ENCODE results near the gene MGAT5B.

The MGAT5B gene

GRCh38 chr17:76918811-76919210 is 50.6 kb downstream of the MGAT5B start:
- TF ChIP-seq CTCF (IDR thresholded peaks at IDR 0.05; ENCODE audit: borderline replicate concordance, insufficient read depth, low read depth, low read length) = no peak
- H3K4me3 ChIP-seq (ENCODE audit: low read depth, low read length) = no peak overlapping the region

GRCh38 chr17:76920364-76921139 is 52.3 kb downstream of the MGAT5B start:
- H3K4me3 ChIP-seq (ENCODE audit: low read depth, low read length) = no peak overlapping the region
- no peak for TF ChIP-seq CTCF (IDR thresholded peaks at IDR 0.05; ENCODE audit: borderline replicate concordance, insufficient read depth, low read depth, low read length)

GRCh38 chr17:76921340-76922036 is 53.3 kb downstream of the MGAT5B start:
- TF ChIP-seq CTCF (IDR thresholded peaks at IDR 0.05; ENCODE audit: borderline replicate concordance, insufficient read depth, low read depth, low read length) = no peak
- H3K4me3 ChIP-seq (ENCODE audit: low read depth, low read length) = no peak overlapping the region

GRCh38 chr17:76922084-76922483 is 53.9 kb downstream of the MGAT5B start:
- no peak for TF ChIP-seq CTCF (IDR thresholded peaks at IDR 0.05; ENCODE audit: borderline replicate concordance, insufficient read depth, low read depth, low read length)

GRCh38 chr17:76922967-76923366 is 54.8 kb downstream of the MGAT5B start:
- H3K4me3 ChIP-seq (ENCODE audit: low read depth, low read length) = no peak overlapping the region
- TF ChIP-seq CTCF (IDR thresholded peaks at IDR 0.05; ENCODE audit: borderline replicate concordance, insufficient read depth, low read depth, low read length) = no peak

More at GRCh38 chr17:76922084-76922483, 53.9 kb downstream of the MGAT5B start:
- H3K4me3 ChIP-seq (ENCODE audit: low read depth, low read length) = no peak overlapping the region

- H3K4me3 ChIP-seq (ENCODE audit: low read depth, low read length) = no peak overlapping the region
- TF ChIP-seq CTCF (IDR thresholded peaks at IDR 0.05; ENCODE audit: borderline replicate concordance, insufficient read depth, low read depth, low read length) = no peak
Measured at GRCh38 chr17:76923491-76923890, 55.3 kb downstream of the MGAT5B start.
